GM19043 (cell line): Measurements from ENCODE around the gene PRKCE.

Experiments used
- ATAC-seq: cut with Tn5 transposase; IDR thresholded peaks from one replicate; pipeline ENCODE4 v1.9.1; 2021; ENCODE audit warnings: low read depth; ENCODE audit not compliant: unreplicated experiment

PRKCE gene

GRCh38 chr2:45631319-45631718 is 20.2 kb upstream of the PRKCE start:
- no peak for ATAC-seq

GRCh38 chr2:45631955-45632354 is 19.5 kb upstream of the PRKCE start:
- ATAC-seq: no peak

GRCh38 chr2:45634223-45634622 is 17.3 kb upstream of the PRKCE start:
- ATAC-seq: no peak

GRCh38 chr2:45636008-45636407 is 15.5 kb upstream of the PRKCE start:
- ATAC-seq: no peak

GRCh38 chr2:45637440-45637839 is 14.0 kb upstream of the PRKCE start:
- ATAC-seq: peak; percentile 78

DNA sequence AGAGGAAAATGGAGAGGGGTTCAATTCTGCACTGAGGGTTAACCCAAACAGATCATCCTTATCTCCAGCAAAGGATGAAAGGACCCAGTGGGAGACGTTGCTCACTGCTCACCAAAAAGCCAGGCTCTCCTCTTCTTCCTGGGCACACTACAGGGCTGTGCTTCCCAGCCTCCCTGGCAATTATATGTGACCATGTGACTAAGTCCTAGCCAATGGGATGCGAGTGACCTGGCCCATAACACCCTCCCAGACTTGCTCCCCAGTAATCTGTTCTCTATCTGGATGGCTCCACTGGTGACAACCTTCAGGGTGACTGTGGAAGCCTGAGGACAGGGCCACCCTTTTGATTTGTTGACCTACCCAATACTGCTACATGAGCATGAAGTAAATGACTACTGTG is 10.9 kb upstream of the PRKCE start:
- ATAC-seq: no peak

GRCh38 chr2:45643095-45643494 is 8.4 kb upstream of the PRKCE start:
- ATAC-seq: no peak

DNA sequence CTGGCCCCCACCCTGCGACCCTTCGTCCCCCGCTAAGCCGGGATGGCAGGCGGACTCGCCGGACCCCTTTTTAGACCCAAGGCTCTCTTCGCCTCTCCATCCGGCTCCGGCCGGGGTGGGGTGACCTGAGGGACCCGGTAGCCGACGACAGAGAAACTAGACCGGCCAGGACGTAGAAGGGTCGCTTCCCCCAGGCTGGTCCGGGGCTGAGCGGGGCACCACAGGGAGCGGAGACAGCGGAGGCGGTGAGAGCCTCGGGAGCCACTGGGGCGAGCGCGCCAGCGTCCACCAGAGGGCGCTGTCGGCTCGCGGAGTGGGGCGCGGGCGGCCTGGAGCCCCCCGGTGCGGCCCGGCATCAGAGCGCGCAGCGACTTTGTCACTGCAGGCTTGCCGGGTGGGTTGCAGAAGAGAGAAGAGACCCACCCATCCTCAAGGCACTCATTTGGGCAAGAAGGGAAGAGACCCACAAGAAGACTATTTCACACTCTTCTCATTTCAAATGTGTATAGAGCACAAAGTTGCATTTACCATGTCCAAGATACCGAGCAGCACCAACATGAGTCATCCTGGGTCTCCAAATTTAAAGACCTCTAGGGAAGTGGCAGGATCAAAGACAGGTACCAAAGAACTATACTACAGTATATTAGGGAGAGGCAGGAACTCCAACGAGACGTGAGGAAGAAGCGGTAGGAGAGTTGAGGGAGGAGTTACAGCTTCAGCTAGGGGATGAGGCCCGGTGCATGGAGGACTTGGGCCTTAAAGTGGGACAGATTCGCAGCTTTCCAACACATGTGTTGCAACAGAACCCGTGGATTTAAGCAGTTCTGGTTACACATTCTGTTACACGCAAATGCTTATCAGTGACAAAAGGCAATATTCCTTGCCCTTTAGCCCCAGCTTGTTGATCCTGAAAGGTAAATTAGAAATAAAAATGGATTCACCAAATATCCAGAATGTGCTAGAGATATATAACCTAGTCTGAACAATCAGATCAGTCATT is 7.6 kb upstream of the PRKCE start:
- ATAC-seq: peak; percentile 77

- no peak for ATAC-seq
Observed at GRCh38 chr2:45646289-45646688, 5.2 kb upstream of the PRKCE start.

GRCh38 chr2:45647356-45647755 is 4.1 kb upstream of the PRKCE start:
- no peak for ATAC-seq

DNA sequence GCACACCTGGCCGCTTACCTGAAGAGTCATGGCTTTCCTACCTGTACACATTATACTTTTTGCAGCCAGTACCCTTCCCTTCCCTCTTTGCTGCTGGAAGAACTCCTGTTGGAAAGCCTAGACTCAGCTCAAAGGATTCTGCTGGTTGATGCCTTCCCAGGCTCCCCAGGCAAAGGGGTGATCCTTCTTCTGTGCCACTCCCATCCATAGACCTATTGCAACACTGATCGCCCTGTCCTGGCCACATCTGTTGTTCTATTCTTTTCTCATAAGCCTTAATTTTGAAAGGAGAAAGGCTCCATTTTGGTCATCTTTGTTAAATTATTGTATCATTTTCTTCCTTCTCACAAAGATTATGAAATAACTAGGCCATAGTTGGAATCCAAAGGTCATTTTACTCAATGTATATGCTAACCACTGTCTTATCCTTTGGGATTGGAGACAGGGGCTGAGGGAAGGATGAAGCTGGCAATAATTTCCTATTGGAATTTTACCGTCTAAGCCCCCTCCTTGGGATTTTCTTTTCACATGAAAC is 3.4 kb upstream of the PRKCE start:
- no peak for ATAC-seq

GRCh38 chr2:45648636-45649035 is 2.8 kb upstream of the PRKCE start:
- no peak for ATAC-seq

DNA sequence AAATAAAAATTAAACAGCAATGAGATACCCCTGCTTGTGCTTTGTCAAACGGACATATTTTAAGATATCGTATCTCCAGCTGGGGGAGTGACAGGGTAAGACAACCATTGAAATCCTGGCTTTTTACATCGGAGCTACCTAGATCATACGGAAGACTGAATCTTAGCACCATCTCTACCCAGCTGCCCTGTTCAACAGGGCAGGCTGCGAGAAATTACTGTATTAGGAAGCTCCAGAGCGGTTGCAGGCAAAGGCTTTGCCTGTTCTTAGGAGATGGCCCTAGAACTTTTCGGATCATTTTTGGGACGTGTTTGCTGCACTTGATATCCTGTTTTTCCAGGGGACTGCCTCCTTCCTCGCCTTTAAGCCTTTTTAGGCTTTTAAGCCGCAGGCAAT is 2.0 kb upstream of the PRKCE start:
- ATAC-seq: no peak

- ATAC-seq: no peak
Observed at GRCh38 chr2:45649858-45650811, 1.3 kb upstream of the PRKCE start.

DNA sequence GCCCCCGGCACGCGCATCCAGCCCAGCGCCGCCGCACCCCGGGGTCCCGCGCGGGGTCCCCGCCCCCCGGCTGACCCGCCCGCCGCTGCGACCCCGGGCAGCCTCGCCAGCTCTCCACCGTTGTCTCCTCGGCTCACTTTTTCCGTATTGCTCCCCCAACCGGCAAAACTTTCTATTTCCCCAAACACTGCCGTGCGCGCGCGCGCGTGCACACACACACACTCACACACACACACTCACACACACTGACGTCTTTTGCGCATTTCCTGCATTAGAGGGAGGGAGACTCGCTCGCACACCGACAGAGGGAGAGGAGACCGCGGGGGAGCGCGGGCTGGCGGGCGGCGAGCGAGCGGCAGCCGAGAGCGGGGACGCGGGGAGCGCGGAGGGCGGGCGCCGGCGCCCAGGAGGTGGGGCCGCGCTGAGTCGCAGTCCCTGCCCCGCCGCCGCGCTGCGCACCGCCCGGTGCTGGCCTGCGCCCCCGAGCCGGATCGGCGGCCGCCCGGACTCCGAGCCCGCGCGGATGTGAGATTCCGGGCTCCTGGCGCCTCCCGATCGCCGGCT is 542 bp upstream of the PRKCE start:
- peak; percentile 53 for ATAC-seq

GRCh38 chr2:45652090-45653031 is 886 bp downstream of the PRKCE start:
- ATAC-seq: no peak

DNA sequence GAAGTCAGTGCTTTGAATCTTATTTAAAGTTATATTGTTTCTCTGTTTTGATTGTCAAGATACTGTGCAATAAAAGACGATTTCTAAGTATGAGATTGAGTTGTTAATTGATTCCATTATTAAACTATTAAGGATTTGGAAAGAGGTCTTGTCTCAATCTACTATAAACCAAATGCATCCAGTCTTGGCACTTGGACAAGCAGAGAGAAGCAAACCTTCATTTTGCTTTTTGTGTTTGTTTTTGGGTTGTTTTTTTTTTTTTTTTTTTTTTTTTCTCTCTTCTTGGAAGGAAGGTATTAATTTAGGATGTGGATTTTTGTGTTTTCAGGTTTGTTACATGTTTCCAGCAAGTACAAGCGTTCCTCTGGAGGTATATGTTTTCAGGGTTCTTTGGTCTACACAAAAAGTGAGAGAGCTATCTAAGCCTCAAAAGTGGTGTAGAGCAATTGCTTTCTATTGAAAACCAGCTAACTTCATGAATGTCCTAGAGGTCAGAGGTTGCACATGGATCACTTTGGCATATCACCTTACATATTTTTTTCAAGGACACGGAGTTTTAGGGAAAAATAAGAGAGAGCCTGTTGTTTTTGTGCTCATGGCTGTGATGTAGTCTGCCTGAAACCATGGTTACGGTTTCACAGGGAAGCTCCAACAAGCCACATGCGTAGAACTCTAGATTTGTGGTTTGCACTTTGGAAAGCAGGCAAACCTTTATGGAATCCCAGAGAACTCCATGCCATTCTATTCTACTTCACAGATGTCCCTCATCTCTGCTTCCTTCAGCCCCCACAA is 1.8 kb downstream of the PRKCE start:
- ATAC-seq: no peak

DNA sequence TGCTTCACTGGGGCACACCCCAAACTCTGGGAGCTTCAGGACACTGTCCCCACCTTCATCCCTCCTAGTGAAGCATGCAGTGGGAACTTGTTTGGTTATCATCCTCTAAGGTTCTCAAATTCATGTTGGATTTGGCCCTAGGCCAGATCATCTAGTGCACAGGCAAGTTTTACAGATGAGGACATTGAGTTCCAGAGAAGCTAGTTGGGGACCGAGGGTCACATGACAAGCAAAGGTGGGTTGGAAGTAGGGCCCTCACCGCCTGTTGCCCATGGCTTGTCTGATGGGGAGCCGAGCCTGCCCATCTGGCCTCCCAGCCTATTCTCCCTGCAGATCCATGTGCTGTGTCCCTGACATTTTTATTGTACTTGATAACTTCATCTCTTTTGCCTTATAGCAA is 2.8 kb downstream of the PRKCE start:
- ATAC-seq: no peak

GRCh38 chr2:45661828-45662227 is 10.4 kb downstream of the PRKCE start:
- ATAC-seq: no peak
